Mesendoderm (in vitro differentiated cells): Measurements from ENCODE around the gene OR8G5.
"Not testable (repeated sequence)": the region's sequence is repeated elsewhere in the genome, so short reads cannot be mapped to it uniquely, and the experiment has no call there.

ENCODE experiments used
- DNase-seq: peaks from one replicate; pipeline ENCODE4 v3.0.0; 2013
- H2AK5ac ChIP-seq: 2 replicates; pipeline ENCODE4 v1.6.1; 2013; ENCODE audit warnings: low read length, inconsistent platforms
- H2BK120ac ChIP-seq: 2 replicates; pipeline ENCODE4 v1.6.1; 2013; ENCODE audit warnings: low read depth, mild to moderate bottlenecking, low read length, moderate library complexity, mixed read lengths
- H2BK15ac ChIP-seq: replicated peaks from 2 replicates; pipeline ENCODE4 v1.6.1; 2013; ENCODE audit warnings: low read depth, mild to moderate bottlenecking, moderate library complexity
- H2BK5ac ChIP-seq: 2 replicates; pipeline ENCODE4 v1.6.1; 2013; ENCODE audit warnings: low read length, inconsistent platforms
- H3K18ac ChIP-seq: 2 replicates; pipeline ENCODE4 v1.6.1; 2013; ENCODE audit warnings: mild to moderate bottlenecking, low read length, mixed read lengths
- H3K23ac ChIP-seq: one replicate; pipeline ENCODE4 v1.6.1; 2013; ENCODE audit warnings: low read length
- H3K27ac ChIP-seq: 2 replicates; pipeline ENCODE4 v1.5.1; 2013; ENCODE audit warnings: low read depth, mild to moderate bottlenecking, inconsistent platforms, low read length, moderate library complexity
- H3K27me3 ChIP-seq: 2 replicates; pipeline ENCODE4 v1.6.1; 2013; ENCODE audit warnings: low read length, control low read depth, mild to moderate bottlenecking, inconsistent platforms; ENCODE audit not compliant: insufficient read depth, poor library complexity
- H3K36me3 ChIP-seq: 2 replicates; pipeline ENCODE4 v1.6.1; 2013; ENCODE audit warnings: low read length, inconsistent platforms; ENCODE audit not compliant: control insufficient read depth, insufficient read depth
- H3K4ac ChIP-seq: one replicate; pipeline ENCODE4 v1.6.1; 2013; ENCODE audit warnings: low read depth, mild to moderate bottlenecking, low read length, moderate library complexity
- H3K4me1 ChIP-seq: 2 replicates; pipeline ENCODE4 v1.6.1; 2013; ENCODE audit warnings: low read depth, low read length, inconsistent platforms; ENCODE audit not compliant: control insufficient read depth
- H3K4me2 ChIP-seq: 2 replicates; pipeline ENCODE4 v1.6.1; 2013; ENCODE audit warnings: low read length
- H3K4me3 ChIP-seq: 2 replicates; pipeline ENCODE4 v1.5.1; 2013; ENCODE audit warnings: mild to moderate bottlenecking, low read length
- H3K56ac ChIP-seq: one replicate; pipeline ENCODE4 v1.6.1; 2013; ENCODE audit warnings: low read length
- H3K79me1 ChIP-seq: 2 replicates; pipeline ENCODE4 v1.6.1; 2013; ENCODE audit warnings: low read length, inconsistent platforms
- H3K79me2 ChIP-seq: 2 replicates; pipeline ENCODE4 v1.6.1; 2013; ENCODE audit warnings: mild to moderate bottlenecking, low read length; ENCODE audit not compliant: control insufficient read depth, insufficient read depth
- H3K9ac ChIP-seq: 2 replicates; pipeline ENCODE4 v1.6.1; 2013; ENCODE audit warnings: low read length, inconsistent platforms
- H4K5ac ChIP-seq: one replicate; pipeline ENCODE4 v1.6.1; 2013; ENCODE audit warnings: low read length
- H4K8ac ChIP-seq: one replicate; pipeline ENCODE4 v1.6.1; 2013; ENCODE audit warnings: low read depth, mild to moderate bottlenecking, control low read depth, low read length, moderate library complexity
- WGBS: extraction: QIAGEN DNeasy Blood & Tissue Kit; methylation state at CpG from one replicate; pipeline ENCODE4 v1.1.7; 2013; ENCODE audit warnings: low lambda C conversion rate, missing lambda C conversion rate; ENCODE audit not compliant: insufficient coverage; ENCODE audit errors: extremely low coverage; 5-methylcytosine and 5-hydroxymethylcytosine counted together

The OR8G5 gene

DNA sequence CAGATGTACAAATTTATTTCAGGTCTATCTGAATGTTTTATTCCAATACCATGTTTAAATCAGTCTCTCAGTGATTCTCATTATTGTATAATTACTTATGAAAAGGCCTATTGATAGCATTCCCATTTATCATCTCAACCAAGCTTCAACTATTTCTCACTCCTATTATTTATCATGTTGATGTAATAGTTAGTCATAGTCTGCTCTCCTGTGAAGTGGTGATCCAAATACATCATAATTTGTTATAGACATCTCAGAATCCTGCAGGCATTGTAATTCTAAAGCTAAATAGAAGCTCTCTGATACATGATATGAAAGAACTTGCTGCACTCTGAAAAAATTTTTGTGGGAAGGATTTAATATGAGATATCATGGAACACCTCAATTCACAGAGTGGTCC, 37.0 kb upstream of the OR8G5 start:
- no peak overlapping the region for H4K5ac ChIP-seq
- H2BK5ac ChIP-seq: no peak overlapping the region
- no peak overlapping the region for H3K9ac ChIP-seq
- H3K23ac ChIP-seq: no peak overlapping the region
- H2AK5ac ChIP-seq: no peak overlapping the region
- H3K4me2 ChIP-seq: no peak overlapping the region
- no peaks in the 10 kb centered on the region for H3K4me1 ChIP-seq
- no peak overlapping the region for H3K4ac ChIP-seq
- H4K8ac ChIP-seq: no peak overlapping the region
- no peak overlapping the region for H2BK15ac ChIP-seq
- H3K4me3 ChIP-seq: no peak overlapping the region
- no peaks in the 10 kb centered on the region for H3K79me1 ChIP-seq
- H3K56ac ChIP-seq: no peak overlapping the region
- H3K18ac ChIP-seq: no peak overlapping the region
- H2BK120ac ChIP-seq: no peak overlapping the region
- DNase-seq: no peak
- no peaks in the 10 kb centered on the region for H3K27me3 ChIP-seq
- no peaks in the 10 kb centered on the region for H3K79me2 ChIP-seq
- H3K27ac ChIP-seq: no peak overlapping the region
- no peaks in the 10 kb centered on the region for H3K36me3 ChIP-seq

DNA sequence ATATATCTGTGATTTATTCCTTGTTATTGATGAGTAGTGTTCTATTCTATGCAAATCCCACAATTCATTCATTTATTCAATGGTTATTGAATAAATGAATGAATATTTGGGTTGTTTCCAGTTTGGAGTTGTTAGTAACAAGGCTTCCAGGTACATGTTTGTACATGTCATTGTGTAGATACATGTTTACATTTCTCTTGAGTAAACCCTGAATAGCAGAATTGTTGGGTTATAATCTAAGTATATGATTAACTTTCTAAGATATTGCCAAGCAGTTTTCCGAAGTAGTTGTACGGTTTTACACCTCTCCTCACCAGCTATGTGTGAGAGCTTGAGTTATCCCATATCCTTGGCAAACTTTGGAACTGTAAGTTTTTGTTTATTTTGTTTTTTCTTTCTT, 33.8 kb upstream of the OR8G5 start:
- Histone ChIP-seq H3K79me2 (no peaks in the 10 kb centered on the region), H2AK5ac (no peak overlapping the region), H3K79me1 (no peaks in the 10 kb centered on the region), H3K9ac (no peak overlapping the region), H3K36me3 (no peaks in the 10 kb centered on the region), H2BK15ac (no peak overlapping the region), H4K5ac (no peak overlapping the region), H2BK120ac (no peak overlapping the region), H3K27me3 (no peaks in the 10 kb centered on the region), H3K4me2 (no peak overlapping the region), H3K23ac (no peak overlapping the region), H4K8ac (no peak overlapping the region), H2BK5ac (no peak overlapping the region), H3K4me3 (no peak overlapping the region), H3K4me1 (no peaks in the 10 kb centered on the region), H3K4ac (no peak overlapping the region), H3K27ac (no peak overlapping the region), H3K18ac (no peak overlapping the region), H3K56ac (no peak overlapping the region)
- no peak for DNase-seq
- WGBS: no CpG with 5 or more reads among the region's 2 CpGs

DNA sequence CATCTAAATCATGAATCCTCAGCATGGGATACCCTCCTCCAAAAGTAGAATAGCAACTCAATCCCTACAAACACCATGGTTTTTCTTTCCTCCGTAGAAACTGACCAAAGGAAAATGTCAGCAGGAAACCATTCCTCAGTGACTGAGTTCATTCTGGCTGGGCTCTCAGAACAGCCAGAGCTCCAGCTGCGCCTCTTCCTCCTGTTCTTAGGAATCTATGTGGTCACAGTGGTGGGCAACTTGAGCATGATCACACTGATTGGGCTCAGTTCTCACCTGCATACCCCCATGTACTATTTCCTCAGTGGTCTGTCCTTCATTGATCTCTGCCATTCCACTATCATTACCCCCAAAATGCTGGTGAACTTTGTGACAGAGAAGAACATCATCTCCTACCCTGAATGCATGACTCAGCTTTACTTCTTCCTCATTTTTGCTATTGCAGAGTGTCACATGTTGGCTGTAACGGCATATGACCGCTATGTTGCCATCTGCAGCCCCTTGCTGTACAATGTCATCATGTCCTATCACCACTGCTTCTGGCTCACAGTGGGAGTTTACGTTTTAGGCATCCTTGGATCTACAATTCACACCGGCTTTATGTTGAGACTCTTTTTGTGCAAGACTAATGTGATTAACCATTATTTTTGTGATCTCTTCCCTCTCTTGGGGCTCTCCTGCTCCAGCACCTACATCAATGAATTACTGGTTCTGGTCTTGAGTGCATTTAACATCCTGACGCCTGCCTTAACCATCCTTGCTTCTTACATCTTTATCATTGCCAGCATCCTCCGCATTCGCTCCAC, 31.4 kb upstream of the OR8G5 start:
- no CpG with 5 or more reads among the region's 9 CpGs for WGBS
- H3K23ac ChIP-seq, H3K79me2 ChIP-seq, H3K27me3 ChIP-seq, H3K4me2 ChIP-seq, H3K56ac ChIP-seq, H2BK120ac ChIP-seq, H3K27ac ChIP-seq, H3K4me1 ChIP-seq, H2BK15ac ChIP-seq, H2AK5ac ChIP-seq, H4K8ac ChIP-seq, H3K4me3 ChIP-seq, H4K5ac ChIP-seq, H3K9ac ChIP-seq, H2BK5ac ChIP-seq, H3K4ac ChIP-seq, H3K79me1 ChIP-seq, H3K36me3 ChIP-seq, H3K18ac ChIP-seq: not testable (repeated sequence)
- peak; percentile 4 for DNase-seq

DNA sequence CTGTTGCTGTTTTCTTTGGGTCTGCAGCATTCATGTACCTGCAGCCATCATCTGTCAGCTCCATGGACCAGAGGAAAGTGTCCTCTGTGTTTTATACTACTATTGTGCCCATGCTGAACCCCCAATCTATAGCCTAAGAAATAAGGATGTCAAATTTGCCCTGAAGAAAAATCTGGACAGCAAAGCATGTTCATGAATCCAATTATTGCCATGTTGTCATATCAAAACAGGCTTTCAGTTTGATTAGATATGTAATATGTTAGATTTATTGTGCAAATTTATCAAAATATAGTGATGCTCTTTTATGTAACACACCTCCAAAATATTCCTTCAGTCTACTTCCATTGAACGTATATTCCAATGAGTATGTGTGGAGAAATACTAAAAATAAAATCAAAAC, 30.7 kb upstream of the OR8G5 start:
- H2BK120ac ChIP-seq: no peak overlapping the region
- no peak overlapping the region for H2BK15ac ChIP-seq
- H3K4me2 ChIP-seq: no peak overlapping the region
- H2BK5ac ChIP-seq: no peak overlapping the region
- H3K79me2 ChIP-seq: no peaks in the 10 kb centered on the region
- no peak overlapping the region for H3K27ac ChIP-seq
- no peak overlapping the region for H3K23ac ChIP-seq
- no CpG with 5 or more reads among the region's 1 CpG for WGBS
- H3K18ac ChIP-seq: no peak overlapping the region
- H3K4ac ChIP-seq: no peak overlapping the region
- no peak overlapping the region for H3K4me3 ChIP-seq
- H3K4me1 ChIP-seq: no peaks in the 10 kb centered on the region
- H4K8ac ChIP-seq: no peak overlapping the region
- DNase-seq: no peak
- no peaks in the 10 kb centered on the region for H3K36me3 ChIP-seq
- H3K27me3 ChIP-seq: no peaks in the 10 kb centered on the region
- H3K79me1 ChIP-seq: no peaks in the 10 kb centered on the region
- H3K9ac ChIP-seq: no peak overlapping the region
- H3K56ac ChIP-seq: no peak overlapping the region
- no peak overlapping the region for H4K5ac ChIP-seq
- no peak overlapping the region for H2AK5ac ChIP-seq

DNA sequence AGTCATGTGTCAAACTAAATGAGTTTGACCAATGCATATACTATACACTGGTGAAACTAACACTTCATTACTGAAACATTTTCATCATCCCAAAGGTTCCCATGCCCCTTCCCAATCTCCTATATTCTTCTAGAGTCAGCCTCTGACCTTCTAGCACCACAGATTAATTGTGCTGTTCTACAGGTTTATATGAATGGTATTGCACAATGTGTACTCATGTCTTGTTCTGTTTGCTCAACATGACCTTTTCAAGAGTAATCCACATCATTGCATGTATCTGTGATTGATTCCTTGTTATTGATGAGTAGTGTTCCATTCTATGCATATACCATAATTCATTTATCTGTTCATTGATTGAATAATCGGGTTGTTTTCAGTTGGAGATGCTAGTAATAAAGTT, 22.8 kb upstream of the OR8G5 start:
- Histone ChIP-seq H3K4me1 (no peaks in the 10 kb centered on the region), H4K8ac (no peak overlapping the region), H3K79me2 (no peaks in the 10 kb centered on the region), H3K4me2 (no peak overlapping the region), H2BK120ac (no peak overlapping the region), H3K9ac (no peak overlapping the region), H2AK5ac (no peak overlapping the region), H2BK15ac (no peak overlapping the region), H3K27ac (no peak overlapping the region), H3K56ac (no peak overlapping the region), H3K23ac (no peak overlapping the region), H4K5ac (no peak overlapping the region), H3K4ac (no peak overlapping the region), H3K4me3 (no peak overlapping the region), H3K36me3 (no peaks in the 10 kb centered on the region), H3K18ac (no peak overlapping the region), H2BK5ac (no peak overlapping the region), H3K27me3 (no peaks in the 10 kb centered on the region), H3K79me1 (no peaks in the 10 kb centered on the region)
- DNase-seq: no peak
- no CpG with 5 or more reads among the region's 1 CpG for WGBS

DNA sequence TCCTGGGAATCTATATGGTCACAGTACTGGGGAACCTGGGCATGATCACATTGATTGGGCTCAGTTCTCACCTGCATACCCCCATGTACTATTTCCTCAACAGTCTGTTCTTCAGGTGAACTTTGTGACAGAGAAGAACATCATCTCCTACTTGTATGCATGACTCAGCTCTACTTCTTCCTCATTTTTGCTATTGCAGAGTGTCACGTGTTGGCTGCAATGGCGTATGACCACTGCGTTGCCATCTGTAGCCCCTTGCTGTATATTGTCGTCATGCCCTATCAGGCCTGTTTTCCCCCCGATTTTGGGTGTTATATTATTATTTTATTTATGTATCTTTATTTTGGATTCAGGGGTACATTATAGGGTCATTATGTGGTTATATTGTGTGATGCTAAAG, 17.7 kb upstream of the OR8G5 start:
- no peak overlapping the region for H2BK5ac ChIP-seq
- H4K8ac ChIP-seq: no peak overlapping the region
- H3K79me1 ChIP-seq: no peaks in the 10 kb centered on the region
- no peak overlapping the region for H3K27ac ChIP-seq
- H4K5ac ChIP-seq: no peak overlapping the region
- H3K56ac ChIP-seq: no peak overlapping the region
- no peak overlapping the region for H3K4me3 ChIP-seq
- no peak overlapping the region for H3K23ac ChIP-seq
- H3K4me1 ChIP-seq: no peaks in the 10 kb centered on the region
- no peak overlapping the region for H3K9ac ChIP-seq
- no peak overlapping the region for H3K4me2 ChIP-seq
- H3K36me3 ChIP-seq: no peaks in the 10 kb centered on the region
- no peak overlapping the region for H3K4ac ChIP-seq
- H2BK120ac ChIP-seq: no peak overlapping the region
- H3K27me3 ChIP-seq: no peaks in the 10 kb centered on the region
- no peak for DNase-seq
- no peaks in the 10 kb centered on the region for H3K79me2 ChIP-seq
- H2BK15ac ChIP-seq: no peak overlapping the region
- H3K18ac ChIP-seq: no peak overlapping the region
- no CpG with 5 or more reads among the region's 5 CpGs for WGBS
- no peak overlapping the region for H2AK5ac ChIP-seq
